ENCODE measurements around the gene SEMA3E.

DNA sequence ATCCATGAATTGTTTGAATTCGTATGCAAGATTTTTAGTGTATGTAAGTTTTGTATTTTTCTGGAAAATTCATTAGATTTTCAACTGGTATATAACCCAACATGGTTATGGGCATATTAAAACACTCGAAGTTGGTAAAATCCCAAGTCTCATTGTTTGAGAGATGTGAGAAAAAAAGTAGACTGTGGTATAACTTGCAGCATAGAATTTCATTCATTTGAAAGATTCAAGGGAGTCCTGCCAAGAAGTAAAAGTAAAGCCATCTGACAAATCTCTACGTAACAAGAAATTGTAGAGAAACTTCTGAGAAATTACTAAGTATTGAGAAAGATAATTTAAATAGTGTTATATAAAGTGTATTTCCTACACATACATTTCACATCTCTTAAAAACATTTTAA is 40.2 kb downstream of the SEMA3E start:
- no peak for TF ChIP-seq EZH2phosphoT487 (IDR thresholded peaks at IDR 0.05; ENCODE audit: borderline replicate concordance)
- TF ChIP-seq, protein P1, sequence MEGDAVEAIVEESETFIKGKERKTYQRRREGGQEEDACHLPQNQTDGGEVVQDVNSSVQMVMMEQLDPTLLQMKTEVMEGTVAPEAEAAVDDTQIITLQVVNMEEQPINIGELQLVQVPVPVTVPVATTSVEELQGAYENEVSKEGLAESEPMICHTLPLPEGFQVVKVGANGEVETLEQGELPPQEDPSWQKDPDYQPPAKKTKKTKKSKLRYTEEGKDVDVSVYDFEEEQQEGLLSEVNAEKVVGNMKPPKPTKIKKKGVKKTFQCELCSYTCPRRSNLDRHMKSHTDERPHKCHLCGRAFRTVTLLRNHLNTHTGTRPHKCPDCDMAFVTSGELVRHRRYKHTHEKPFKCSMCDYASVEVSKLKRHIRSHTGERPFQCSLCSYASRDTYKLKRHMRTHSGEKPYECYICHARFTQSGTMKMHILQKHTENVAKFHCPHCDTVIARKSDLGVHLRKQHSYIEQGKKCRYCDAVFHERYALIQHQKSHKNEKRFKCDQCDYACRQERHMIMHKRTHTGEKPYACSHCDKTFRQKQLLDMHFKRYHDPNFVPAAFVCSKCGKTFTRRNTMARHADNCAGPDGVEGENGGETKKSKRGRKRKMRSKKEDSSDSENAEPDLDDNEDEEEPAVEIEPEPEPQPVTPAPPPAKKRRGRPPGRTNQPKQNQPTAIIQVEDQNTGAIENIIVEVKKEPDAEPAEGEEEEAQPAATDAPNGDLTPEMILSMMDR (conservative IDR thresholded peaks at IDR 0.05; ENCODE audit: low read length), result no peak
